GM18870 (cell line): Measurements from ENCODE around the gene SLC35G4.
"Not testable (repeated sequence)": the region's sequence is repeated elsewhere in the genome, so short reads cannot be mapped to it uniquely, and the experiment has no call there.

Experiments used
- ATAC-seq: cut with Tn5 transposase; IDR thresholded peaks from one replicate; pipeline ENCODE4 v1.9.1; 2021; ENCODE audit warnings: moderate library complexity; ENCODE audit not compliant: unreplicated experiment

Gene SLC35G4

DNA sequence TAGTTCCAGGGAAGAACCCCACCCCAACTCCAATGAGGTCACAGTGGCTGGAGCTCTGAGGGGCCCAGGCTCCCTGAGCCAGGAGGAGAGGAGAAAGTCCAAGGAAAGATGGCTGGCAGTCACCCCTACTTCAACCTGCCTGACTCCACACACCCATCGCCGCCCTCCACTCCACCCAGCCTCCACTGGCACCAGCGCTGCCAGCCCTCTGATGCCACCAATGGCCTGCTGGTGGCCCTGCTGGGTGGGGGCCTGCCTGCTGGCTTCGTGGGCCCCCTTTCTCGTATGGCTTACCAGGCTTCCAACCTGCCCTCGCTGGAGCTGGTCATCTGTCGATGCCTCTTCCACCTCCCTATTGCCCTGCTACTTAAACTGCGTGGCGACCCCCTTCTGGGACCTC, at the start of gene SLC35G4:
SLC35G4 (plus strand) TSS at position 109 of the 400 bp plus-strand sequence; CDS start at position 109, 0 bp downstream.
- not testable (repeated sequence) for ATAC-seq

DNA sequence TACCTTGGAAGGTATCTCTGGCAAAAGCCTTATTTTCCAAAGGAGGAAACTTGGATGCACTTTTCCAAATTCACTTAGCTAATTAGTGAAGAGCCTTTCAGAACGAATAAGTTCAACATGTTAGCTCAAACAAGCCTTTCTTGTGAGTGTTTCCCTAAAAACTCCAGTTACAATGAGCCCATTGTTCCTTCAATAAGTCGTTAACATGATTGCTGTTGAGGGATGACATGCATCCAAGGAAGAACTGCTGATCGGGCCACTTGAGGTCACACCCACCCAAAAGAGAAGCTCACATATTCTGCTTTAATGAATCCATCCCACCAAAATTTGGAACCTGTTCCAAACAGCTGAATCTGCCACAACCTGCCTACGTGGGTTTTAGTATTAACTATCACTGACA, 48.1 kb upstream of the SLC35G4 start:
- ATAC-seq, result no peak

DNA sequence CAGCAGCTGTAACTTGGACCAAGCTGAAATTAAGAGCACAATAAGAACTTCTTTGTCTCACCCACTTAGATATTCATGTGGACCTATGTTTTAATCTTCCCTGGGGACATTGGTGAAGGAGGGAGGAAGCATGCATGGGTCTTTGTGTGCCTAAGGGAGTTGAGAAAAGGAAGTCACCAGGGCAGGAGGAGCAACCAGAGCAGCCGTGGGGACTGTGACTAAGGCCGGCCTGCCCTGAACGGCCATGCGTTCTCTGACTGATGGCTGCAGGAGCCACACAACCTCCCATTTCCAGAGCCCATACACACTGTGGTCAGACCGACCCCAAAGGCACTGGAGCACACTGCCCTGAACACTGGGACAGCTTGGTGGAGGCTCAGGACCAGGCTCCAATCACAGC, 43.7 kb upstream of the SLC35G4 start:
- ATAC-seq, result no peak

GRCh38 chr18:11566236-11566965, 43.0 kb upstream of the SLC35G4 start:
- ATAC-seq, result no peak

- no peak for ATAC-seq
These were observed 42.0 kb upstream of the SLC35G4 start for GRCh38 chr18:11567396-11567795.

- no peak for ATAC-seq
These were observed 39.3 kb upstream of the SLC35G4 start for GRCh38 chr18:11570073-11570588.

DNA sequence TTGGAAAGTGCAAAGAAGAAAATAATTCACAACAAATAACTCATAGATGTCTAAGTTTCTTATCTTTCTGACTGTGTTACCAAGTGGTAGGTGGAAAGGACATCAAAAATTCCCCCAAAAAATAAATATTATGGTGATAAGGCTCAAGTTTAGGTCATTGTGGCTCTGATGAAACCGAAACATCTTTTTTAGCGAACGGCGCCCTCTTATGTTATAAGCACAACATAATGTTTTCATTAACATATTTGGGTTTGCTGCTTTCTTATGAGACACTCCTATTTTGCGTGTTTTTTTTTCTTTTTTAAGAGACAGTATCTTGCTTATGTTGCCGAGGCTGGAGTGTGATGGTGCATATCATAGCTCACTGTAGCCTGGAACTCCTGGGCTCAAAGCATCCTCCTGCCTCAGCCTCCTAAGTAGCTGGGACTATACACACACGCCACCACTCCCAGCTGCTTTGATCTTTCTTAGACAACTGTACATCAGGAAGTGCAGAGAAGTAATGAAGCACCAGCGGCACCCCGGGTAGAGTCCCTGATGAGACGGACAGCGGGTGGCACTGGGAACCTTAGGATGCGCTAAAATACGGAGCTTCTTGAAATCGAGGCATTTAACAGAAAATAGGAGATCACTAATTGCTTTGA, 38.5 kb upstream of the SLC35G4 start:
- no peak for ATAC-seq

- no peak for ATAC-seq
These were observed 37.2 kb upstream of the SLC35G4 start for GRCh38 chr18:11572201-11572600.

- ATAC-seq, result no peak
These were observed 34.9 kb upstream of the SLC35G4 start for GRCh38 chr18:11574545-11574944.

- ATAC-seq, result no peak
These were observed 31.9 kb upstream of the SLC35G4 start for GRCh38 chr18:11577271-11578112.

DNA sequence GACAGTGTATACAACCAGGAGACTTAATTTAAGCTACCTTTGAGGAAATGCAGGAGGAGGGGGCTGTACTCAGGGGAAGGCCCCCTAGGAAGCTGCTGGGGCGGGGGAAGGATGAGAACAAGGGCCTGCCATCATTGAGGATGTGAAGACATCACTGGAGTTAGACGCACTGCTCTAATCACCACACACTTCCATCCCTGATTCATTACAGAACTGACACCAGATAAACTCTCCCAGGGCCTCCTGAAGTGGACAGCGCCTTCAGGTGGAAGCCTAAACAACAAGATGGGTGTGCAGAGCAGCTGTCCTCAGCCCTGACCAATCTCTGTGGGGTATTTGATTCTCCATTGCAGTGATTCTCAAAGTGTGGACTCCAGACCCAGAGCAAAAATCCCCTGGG, 30.6 kb upstream of the SLC35G4 start:
- ATAC-seq, result no peak

DNA sequence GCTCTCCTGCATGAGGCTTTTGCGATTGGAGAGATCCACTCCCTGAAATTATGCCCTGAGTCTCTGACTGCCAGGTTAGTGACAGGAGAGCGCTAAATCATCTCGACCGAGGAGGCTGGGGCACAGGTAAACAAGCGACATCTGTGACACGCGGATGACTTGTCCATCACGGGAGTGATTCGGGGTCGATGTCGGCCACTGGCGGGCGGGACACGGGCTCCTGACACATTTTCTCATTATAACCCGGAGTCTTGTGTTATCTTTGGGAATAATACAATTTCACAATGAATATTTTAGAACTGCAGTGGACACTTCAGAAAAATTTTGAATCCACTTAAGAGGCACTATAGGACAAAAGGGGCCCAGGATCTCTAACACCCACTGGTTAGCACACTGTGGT, 29.5 kb upstream of the SLC35G4 start:
- ATAC-seq, result no peak

DNA sequence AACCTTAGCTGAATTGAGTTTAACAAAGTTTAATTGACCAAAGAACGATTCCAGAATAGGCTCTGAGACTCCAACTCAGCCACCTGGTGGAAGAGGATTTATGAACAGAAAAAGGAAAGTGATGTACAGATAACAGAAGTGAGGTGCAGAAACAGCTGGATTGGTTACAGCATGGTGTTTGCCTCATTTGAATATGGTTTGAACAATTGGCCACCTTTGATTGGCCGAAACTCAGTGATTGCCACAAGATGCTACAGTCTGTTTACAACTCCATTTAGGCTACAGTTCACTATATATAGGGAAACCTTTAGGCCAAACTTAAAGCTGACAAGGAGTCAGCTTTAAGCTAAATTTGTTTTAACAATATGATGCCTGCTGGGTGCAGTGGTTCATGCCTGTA, 28.1 kb upstream of the SLC35G4 start:
- ATAC-seq, result no peak

DNA sequence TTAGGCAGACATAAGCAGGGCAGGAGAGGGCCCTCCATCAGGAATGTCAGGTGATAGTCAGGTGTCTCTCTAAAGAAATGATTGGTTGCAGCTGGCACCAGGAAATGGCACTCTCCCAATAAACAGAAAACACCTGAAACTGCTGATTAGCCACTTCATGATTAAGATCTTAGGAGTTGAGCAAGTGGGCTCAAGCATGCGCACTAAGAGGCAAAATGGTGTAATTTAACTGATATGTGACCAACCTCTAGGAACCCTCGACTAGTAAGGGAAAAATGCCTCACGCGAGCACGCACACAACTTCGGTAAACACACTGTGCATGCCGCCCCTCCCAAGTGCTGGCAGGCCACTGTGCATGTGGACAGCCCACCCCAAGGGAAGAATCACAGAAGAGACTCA, 23.8 kb upstream of the SLC35G4 start:
- no peak for ATAC-seq

DNA sequence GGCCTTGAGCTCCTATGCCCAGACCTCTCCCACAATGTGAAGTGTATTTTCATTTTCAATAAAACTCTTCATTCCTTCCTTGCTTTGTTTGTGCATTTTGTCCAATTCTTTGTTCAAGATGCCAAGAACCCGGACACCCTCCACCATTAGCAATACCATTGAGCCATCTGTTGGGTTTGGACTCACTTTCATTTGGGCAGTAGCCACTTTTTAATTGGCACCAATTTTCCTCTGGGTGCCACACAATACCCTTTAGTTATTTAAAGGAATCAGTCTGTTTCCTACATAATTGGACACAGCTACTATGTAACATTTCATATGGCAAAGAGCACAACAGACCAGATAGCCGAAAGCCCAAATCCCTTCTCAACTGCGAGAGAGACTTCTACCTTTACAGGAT, 22.5 kb upstream of the SLC35G4 start:
- no peak for ATAC-seq

DNA sequence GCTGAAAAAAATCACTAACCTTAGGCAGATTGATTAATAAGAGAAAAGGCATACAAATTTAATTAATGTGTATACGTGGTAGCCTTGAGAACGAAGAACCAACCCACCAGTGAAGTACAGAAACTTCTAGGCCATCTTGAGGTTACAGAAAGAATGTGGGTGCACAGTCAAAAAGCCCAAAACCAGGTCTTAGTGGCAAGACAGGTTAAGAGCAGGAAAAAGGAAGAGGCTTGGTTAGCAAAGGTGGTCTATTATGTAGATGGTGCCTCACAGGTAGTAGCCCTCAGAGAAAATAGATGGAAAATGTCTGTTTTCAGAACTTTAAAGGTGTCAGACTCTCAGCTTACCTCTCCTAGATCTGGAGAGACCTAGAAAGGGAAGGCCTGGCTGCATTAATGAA, 22.0 kb upstream of the SLC35G4 start:
- ATAC-seq, result no peak

DNA sequence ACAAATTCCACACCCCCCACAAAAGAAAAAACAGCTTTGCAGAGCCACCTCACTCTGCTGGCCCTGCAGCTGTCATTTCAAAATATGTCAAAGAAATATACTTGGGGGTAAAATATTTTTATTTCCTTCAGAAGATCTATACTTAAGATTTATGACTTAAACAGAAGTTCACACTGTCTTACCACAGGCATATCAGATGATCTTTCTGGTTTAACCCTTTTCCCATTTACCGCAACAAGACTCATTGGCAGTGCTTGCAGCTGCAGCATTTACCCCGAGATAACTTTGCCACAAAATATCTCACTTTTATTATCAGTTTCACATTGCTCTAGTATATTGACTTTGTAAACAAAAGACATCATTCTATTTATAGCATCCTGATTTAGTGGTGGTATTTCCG, 21.6 kb upstream of the SLC35G4 start:
- no peak for ATAC-seq

- ATAC-seq, result no peak
These were observed 17.4 kb upstream of the SLC35G4 start for GRCh38 chr18:11591957-11592356.

GRCh38 chr18:11600321-11600720, 9.1 kb upstream of the SLC35G4 start:
- ATAC-seq, result no peak

- no peak for ATAC-seq
These were observed 1.5 kb upstream of the SLC35G4 start for GRCh38 chr18:11607906-11608305.

GRCh38 chr18:11608618-11609017, 778 bp upstream of the SLC35G4 start:
- ATAC-seq, result not testable (repeated sequence)

- ATAC-seq, result not testable (repeated sequence)
These were observed 3.7 kb downstream of the SLC35G4 start for GRCh38 chr18:11613073-11613472.
